Natural killer cell (primary cell): ENCODE measurements around the gene PAXIP1. TPM values are rescaled to one million over a fixed set of nuclear protein-coding genes. Genes with fewer than 3 reads are reported as not detected.

Experiments used
- ATAC-seq, 3 donors: fragments of 150-1000 bp in 2 of 3; fragments of 200-7000 bp in 1 of 3; cut with Tn5 transposase; 1 replicate in 1 of 3; 2 replicates in 2 of 3; pipeline ENCODE4 v1.10.0; 2021; ENCODE audit warnings: mild to moderate bottlenecking in 2 of 3, moderate library complexity in 2 of 3
- DNase-seq, 2 donors: peaks; one replicate each; pipeline versions ENCODE4 v3.0.0 to v3.0.0-alpha.2; 2013 to 2021; ENCODE audit warnings: mixed read lengths in 1 of 2
- H3K27ac ChIP-seq: one replicate; pipeline ENCODE4 v1.5.1; 2013; ENCODE audit warnings: mild to moderate bottlenecking, low read length
- H3K27me3 ChIP-seq: one replicate; pipeline ENCODE4 v1.6.1; 2013; ENCODE audit warnings: low read length; ENCODE audit not compliant: control insufficient read depth, insufficient read depth
- H3K36me3 ChIP-seq: one replicate; pipeline ENCODE4 v1.6.1; 2013; ENCODE audit warnings: low read length; ENCODE audit not compliant: control insufficient read depth, insufficient read depth
- H3K4me1 ChIP-seq: one replicate; pipeline ENCODE4 v1.6.1; 2013; ENCODE audit warnings: low read length; ENCODE audit not compliant: control insufficient read depth, insufficient read depth
- H3K4me3 ChIP-seq: one replicate; pipeline ENCODE4 v1.5.1; 2013; ENCODE audit warnings: low read length
- H3K9me3 ChIP-seq: one replicate; pipeline ENCODE4 v1.6.1; 2013; ENCODE audit warnings: low read length; ENCODE audit not compliant: control insufficient read depth, insufficient read depth
- H3K27ac Mint-ChIP-seq, 2 donors: one replicate each; pipeline ENCODE4 v1.8.0; 2022; ENCODE audit warnings: mild to moderate bottlenecking in 2 of 2, mixed read lengths in 2 of 2, moderate library complexity in 1 of 2
- H3K27me3 Mint-ChIP-seq, 2 donors: one replicate each; pipeline ENCODE4 v1.8.0; 2022; ENCODE audit warnings: low read depth in 2 of 2, mixed read lengths in 2 of 2
- H3K36me3 Mint-ChIP-seq: one replicate; pipeline ENCODE4 v1.8.0; 2022; ENCODE audit warnings: mixed read lengths
- H3K4me1 Mint-ChIP-seq, 2 donors: one replicate each; pipeline ENCODE4 v1.8.0; 2022; ENCODE audit warnings: mixed read lengths in 2 of 2
- H3K4me3 Mint-ChIP-seq: one replicate; pipeline ENCODE4 v1.8.0; 2022; ENCODE audit warnings: mild to moderate bottlenecking, moderate library complexity, mixed read lengths
- H3K9me3 Mint-ChIP-seq, 2 donors: one replicate each; pipeline ENCODE4 v1.8.0; 2022; ENCODE audit warnings: mixed read lengths in 2 of 2
- WGBS: methylation state at CpG from one replicate; pipeline ENCODE4 v1.1.7; 2013; ENCODE audit warnings: missing lambda C conversion rate; ENCODE audit not compliant: insufficient coverage; 5-methylcytosine and 5-hydroxymethylcytosine counted together
- intact Hi-C: fragments of 100-400 bp; cut with micrococcal nuclease; formaldehyde crosslinking; loops from one replicate; pipeline ENCODE4 v1.14.2; 2022
- total RNA-seq, 4 donors: library from RNA; stranded (reverse); fragments of 120-200 nt in 1 of 4; gene quantifications; one replicate each; pipeline versions ENCODE4 v1.2.3 to v1.2.4, GENCODE V29; 2013 to 2022
- TF ChIP-seq, protein P1 (sequence below): fragments of 200-600 bp; IDR thresholded peaks from one replicate; pipeline ENCODE4 v1.8.0; 2022; ENCODE audit warnings: antibody characterized with exemption

PAXIP1 gene
- total RNA-seq, 3 donors from 2014 or later (not counting 1 experiment from before 2014, with no cell fraction given): 8.7 to 13.8 (median 11.2) TPM

DNA sequence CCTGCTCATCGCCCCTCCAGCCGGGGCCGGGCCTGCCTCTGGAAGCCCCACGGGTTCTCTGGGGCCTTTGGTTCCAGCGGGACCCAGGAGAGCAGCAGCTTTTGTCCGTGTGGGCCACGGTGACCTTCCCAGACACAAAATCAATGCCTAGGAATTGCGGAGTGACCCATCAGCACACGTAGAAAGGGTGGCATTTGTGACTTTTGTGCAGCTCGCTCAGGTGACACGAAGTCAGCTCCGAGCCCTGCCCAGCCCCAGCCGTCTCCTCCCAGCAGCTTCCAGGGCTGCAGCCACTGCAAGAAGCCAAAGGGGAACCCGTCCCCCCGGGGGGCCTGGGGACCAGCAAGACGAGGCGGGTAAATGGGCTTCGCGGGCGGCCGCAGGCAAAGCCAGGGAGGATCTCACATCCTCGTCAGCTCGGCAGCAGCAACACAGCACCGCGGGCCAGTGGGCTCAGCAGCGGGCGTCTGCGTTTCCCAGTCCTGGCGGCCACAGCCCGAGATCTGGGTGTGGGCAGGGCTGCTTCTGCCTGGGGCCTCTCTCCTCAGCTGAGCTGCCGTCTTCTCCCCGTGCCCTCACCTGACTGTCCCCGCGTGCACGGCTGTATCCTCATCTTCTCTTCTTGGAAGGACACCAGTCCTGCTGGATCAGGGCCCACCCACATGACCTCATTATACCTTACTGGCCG lies 88.5 kb downstream of the PAXIP1 start:
- Histone ChIP-seq H3K36me3 (no peaks in the 10 kb centered on the region), H3K9me3 (peaks cover 2% of the 10 kb centered on the region), H3K27ac (no peak overlapping the region), H3K4me3 (peak overlapping the region; percentile 3), H3K4me1 (peaks cover 13% of the 10 kb centered on the region), H3K27me3 (peaks cover 5% of the 10 kb centered on the region)
- peak overlapping the region; percentile 86 for H3K4me3 Mint-ChIP-seq
- ATAC-seq (peak in 2 of 3 donors; percentile 6 to 22), DNase-seq (peak in 1 of 2 donors; percentile 14)
- WGBS: 42% methylated on average over 36 of the region's 36 CpGs
- H3K27me3 Mint-ChIP-seq: peaks cover 16 to 23% of the 10 kb centered on the region in 2 donors
- TF ChIP-seq, protein P1, sequence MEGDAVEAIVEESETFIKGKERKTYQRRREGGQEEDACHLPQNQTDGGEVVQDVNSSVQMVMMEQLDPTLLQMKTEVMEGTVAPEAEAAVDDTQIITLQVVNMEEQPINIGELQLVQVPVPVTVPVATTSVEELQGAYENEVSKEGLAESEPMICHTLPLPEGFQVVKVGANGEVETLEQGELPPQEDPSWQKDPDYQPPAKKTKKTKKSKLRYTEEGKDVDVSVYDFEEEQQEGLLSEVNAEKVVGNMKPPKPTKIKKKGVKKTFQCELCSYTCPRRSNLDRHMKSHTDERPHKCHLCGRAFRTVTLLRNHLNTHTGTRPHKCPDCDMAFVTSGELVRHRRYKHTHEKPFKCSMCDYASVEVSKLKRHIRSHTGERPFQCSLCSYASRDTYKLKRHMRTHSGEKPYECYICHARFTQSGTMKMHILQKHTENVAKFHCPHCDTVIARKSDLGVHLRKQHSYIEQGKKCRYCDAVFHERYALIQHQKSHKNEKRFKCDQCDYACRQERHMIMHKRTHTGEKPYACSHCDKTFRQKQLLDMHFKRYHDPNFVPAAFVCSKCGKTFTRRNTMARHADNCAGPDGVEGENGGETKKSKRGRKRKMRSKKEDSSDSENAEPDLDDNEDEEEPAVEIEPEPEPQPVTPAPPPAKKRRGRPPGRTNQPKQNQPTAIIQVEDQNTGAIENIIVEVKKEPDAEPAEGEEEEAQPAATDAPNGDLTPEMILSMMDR: no peak
- intact Hi-C loops: loop anchor here (5.0 kb wide), 1 partner anchor 433 kb away; no protein-coding TSS in a partner anchor
- H3K27ac Mint-ChIP-seq: peak overlapping the region in 1 of 2 donors; percentile 71
- H3K36me3 Mint-ChIP-seq: no peaks in the 10 kb centered on the region
- H3K4me1 Mint-ChIP-seq: peaks cover 0 to 4% of the 10 kb centered on the region in 2 donors
- H3K9me3 Mint-ChIP-seq: peaks cover 2 to 4% of the 10 kb centered on the region in 2 donors

DNA sequence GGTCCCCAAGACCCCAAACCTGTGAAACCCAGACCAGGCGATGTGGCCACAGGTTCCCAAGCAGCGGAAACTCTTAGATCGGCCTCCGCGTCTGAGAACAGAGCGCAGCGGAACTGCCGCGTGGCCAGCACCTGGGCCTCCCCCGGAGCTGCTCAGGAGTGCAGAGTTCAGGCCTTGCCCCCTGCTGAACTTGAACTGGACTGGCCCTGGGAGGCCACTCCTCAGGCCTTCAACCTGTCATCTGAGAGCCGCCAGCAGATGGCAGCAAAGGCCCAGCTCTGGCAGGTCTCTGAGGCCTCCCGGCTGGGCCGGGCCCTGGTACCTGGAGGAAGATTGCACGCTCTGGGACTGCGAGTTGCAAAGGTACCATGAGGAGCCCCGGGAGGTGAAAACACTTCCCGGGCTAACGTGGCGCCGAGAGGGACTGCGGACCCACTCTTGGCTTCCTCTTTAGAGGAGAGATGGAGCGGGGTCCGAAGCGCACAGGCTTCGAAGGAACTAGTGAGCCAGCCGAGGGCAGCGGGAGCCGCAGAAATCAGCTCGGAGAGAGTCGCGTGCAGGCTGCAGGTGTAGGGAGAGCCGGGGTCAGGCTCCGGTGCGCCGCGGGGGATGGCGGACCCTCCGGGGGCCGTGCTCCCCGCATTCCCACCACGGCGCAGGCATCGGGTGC lies 89.2 kb downstream of the PAXIP1 start:
- Histone ChIP-seq H3K4me1 (peaks cover 13% of the 10 kb centered on the region), H3K4me3 (peak overlapping the region; percentile 3), H3K36me3 (no peaks in the 10 kb centered on the region), H3K9me3 (peaks cover 2% of the 10 kb centered on the region), H3K27me3 (peaks cover 5% of the 10 kb centered on the region), H3K27ac (no peak overlapping the region)
- H3K4me1 Mint-ChIP-seq: peaks cover 0 to 4% of the 10 kb centered on the region in 2 donors
- intact Hi-C loops: loop anchor here (2.0 to 5.0 kb wide), 2 partner anchors 39 to 434 kb away; no protein-coding TSS in a partner anchor
- WGBS: 12% methylated on average over 43 of the region's 43 CpGs
- peak overlapping the region in 1 of 2 donors; percentile 71 for H3K27ac Mint-ChIP-seq
- no peaks in the 10 kb centered on the region for H3K36me3 Mint-ChIP-seq
- peak; percentile 85 to 90 for DNase-seq
- peak overlapping the region; percentile 86 for H3K4me3 Mint-ChIP-seq
- TF ChIP-seq, protein P1: peak; percentile 93
- peak; percentile 87 to 99 (median 98) for ATAC-seq
- H3K9me3 Mint-ChIP-seq: peaks cover 2 to 4% of the 10 kb centered on the region in 2 donors
- H3K27me3 Mint-ChIP-seq: peaks cover 16 to 26% of the 10 kb centered on the region in 2 donors

DNA sequence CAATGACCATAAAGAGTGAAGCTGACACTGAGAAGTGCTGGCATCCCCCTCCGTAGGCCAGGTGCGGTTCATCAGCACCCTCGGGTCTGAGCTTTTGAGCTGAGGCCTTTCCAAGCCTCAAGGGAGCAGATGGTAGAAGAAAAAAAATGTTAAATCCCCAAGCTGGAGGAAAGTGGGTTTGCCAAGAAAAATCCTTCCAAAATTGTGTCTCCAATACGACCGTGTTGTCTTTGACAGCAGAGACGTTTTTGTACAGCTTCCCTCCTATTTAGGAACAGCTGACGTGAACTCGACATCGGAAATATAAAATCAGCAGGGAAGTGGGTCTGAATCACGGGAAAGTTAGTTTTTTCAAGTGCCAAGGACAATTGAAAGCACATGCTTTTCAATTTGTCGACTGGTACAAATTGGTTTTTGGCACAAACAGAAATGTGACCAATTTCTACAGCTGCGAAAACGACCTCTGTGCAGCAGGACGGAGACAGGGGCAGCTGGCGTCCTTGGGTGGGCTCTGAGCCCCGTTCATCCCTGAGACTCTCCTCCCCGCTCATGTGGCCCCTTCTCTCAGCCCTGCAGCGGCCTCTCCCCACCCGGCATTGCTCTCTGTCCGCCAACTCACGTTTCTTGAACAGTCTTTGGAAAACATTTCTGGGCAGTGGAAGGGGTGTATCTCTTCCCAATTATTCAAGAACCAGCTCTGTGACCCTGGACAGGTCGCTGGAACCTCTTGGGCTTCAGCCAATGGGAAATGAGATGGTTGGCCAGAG lies 89.9 kb downstream of the PAXIP1 start:
- H3K9me3 ChIP-seq: peaks cover 2% of the 10 kb centered on the region
- H3K27me3 Mint-ChIP-seq: peaks cover 11 to 23% of the 10 kb centered on the region in 2 donors
- peaks cover 16% of the 10 kb centered on the region for H3K4me1 ChIP-seq
- 78% methylated on average over 20 of the region's 22 CpGs for whole genome bisulfite sequencing
- peaks cover 5% of the 10 kb centered on the region for H3K27me3 ChIP-seq
- intact Hi-C loops: loop anchor here (2.0 to 5.0 kb wide), 2 partner anchors 40 to 434 kb away; no protein-coding TSS in a partner anchor
- TF ChIP-seq, protein P1: no peak
- no peak overlapping the region for H3K4me3 ChIP-seq
- no peaks in the 10 kb centered on the region for H3K36me3 Mint-ChIP-seq
- H3K27ac ChIP-seq: no peak overlapping the region
- DNase-seq: no peak
- H3K27ac Mint-ChIP-seq: no peak overlapping the region
- no peaks in the 10 kb centered on the region for H3K36me3 ChIP-seq
- peaks cover 2 to 4% of the 10 kb centered on the region in 2 donors for H3K9me3 Mint-ChIP-seq
- no peak for ATAC-seq
- H3K4me3 Mint-ChIP-seq: peak overlapping the region; percentile 18
- peaks cover 0 to 4% of the 10 kb centered on the region in 2 donors for H3K4me1 Mint-ChIP-seq
